ENCODE results near the gene GSTK1. TPM values are rescaled to one million over a fixed set of nuclear protein-coding genes. Genes with fewer than 3 reads are reported as not detected.

The GSTK1 gene
- total RNA-seq, 1 donor = 245 TPM

DNA sequence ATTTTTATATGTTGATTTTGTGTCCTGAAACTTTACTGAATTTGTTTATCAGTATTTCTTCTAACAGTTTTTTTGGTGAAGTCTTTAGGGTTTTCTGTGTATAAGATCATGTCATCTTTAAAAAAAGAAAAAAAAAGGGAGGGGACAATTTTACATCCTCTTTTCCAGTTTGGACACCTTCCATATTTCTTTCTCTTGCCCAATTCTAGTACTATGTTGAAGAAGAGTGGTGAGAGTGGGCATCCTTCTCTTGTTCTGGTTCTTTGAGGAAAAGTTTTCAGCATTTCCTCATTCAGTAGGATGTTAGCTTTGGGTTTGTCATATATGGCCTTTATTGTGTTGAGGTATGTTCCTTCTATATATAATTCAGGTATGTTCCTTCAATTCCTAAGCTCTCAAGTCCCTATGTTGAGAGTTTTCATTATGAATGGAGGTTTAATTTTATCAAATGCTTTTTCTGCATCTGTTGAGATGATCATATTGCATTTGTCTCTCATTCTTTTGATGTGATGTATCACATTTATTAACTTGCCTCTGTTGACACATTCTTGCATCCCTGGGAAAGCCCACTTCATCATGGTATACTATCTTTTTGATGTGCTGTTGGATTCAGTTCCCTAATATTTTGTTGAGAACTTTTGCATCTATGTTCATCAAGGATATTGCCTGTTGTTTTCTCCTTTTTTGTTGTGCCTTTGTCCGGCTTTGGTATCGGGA lies 29.3 kb upstream of the GSTK1 start:
- Histone ChIP-seq H3K4me3 (ENCODE audit: low read length) (no peak overlapping the region), H3K4me1 (ENCODE audit: insufficient read depth, low read length) (peaks cover 32% of the 10 kb centered on the region), H3K9me3 (ENCODE audit: low read depth, low read length) (peaks cover 21% of the 10 kb centered on the region), H3K27me3 (ENCODE audit: insufficient read depth, low read length) (peaks cover 9% of the 10 kb centered on the region)

DNA sequence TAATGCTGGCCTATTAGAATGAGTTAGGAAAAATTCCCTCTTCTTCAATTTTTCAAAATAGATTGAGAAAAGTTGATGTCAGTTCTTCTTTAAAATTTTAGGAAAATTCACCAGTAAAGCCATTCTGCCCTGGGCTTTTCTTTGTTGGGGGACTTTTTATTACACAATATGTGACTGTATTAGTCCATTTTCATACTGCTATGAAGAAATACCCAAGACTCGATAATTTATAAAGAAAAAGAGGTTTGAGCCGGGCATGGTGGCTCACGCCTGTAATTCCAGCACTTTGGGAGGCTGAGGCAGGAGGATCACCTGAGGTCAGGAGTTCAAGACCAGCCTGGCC lies 28.7 kb upstream of the GSTK1 start:
- H3K4me1 ChIP-seq (ENCODE audit: insufficient read depth, low read length) = peaks cover 37% of the 10 kb centered on the region
- peaks cover 9% of the 10 kb centered on the region for H3K27me3 ChIP-seq (ENCODE audit: insufficient read depth, low read length)
- H3K9me3 ChIP-seq (ENCODE audit: low read depth, low read length) = peaks cover 21% of the 10 kb centered on the region
- H3K4me3 ChIP-seq (ENCODE audit: low read length) = no peak overlapping the region

DNA sequence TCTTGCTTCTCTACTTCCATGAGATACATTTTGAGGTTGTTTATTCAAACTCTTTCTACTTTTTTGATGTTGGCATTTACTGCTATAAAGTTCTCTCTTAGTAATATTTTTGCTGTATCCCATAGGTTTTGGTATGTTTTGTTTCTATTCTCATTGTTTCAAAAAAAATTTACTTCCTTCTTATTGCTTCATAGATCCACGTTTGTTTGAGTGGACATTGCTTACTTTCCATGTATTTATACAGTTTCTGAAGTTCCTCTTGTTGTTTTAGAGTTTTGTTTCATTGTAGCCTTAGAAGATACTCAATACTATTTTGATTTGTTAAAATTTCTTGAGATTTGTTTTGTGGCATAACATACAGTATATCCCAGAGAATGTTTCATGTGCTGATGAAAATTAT lies 27.7 kb upstream of the GSTK1 start:
- H3K4me1 ChIP-seq (ENCODE audit: insufficient read depth, low read length) = peaks cover 44% of the 10 kb centered on the region
- peaks cover 21% of the 10 kb centered on the region for H3K9me3 ChIP-seq (ENCODE audit: low read depth, low read length)
- H3K27me3 ChIP-seq (ENCODE audit: insufficient read depth, low read length) = peaks cover 9% of the 10 kb centered on the region
- H3K4me3 ChIP-seq (ENCODE audit: low read length) = no peak overlapping the region

DNA sequence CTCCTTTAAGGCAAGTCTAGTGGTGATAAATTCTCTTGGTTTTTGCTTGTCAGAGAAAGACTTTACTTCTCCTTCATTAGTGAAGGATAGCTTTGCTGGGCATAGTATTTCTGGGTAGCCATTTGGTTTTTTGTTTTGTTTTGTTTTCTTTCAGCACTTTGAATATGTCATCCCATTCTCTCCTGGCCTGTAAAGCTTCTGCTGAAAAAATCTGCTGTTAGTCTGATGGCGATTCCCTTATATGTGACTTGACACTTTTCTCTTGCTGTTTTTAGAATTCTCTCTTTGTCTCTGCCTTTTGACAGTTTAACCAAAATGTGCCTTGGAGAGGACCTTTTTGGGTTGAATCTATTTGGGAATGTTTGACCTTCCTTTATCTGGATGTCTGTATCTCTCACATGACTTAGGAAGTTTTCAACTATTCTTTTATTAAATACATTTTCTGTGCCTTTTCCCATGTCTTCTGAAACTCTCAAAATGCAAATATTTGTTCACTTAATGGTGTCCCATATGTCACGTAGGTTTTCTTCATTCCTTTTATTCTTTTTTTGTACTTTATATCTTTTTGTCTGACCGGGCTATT lies 26.7 kb upstream of the GSTK1 start:
- H3K4me1 ChIP-seq (ENCODE audit: insufficient read depth, low read length) = peaks cover 48% of the 10 kb centered on the region
- peaks cover 21% of the 10 kb centered on the region for H3K9me3 ChIP-seq (ENCODE audit: low read depth, low read length)
- no peak overlapping the region for H3K4me3 ChIP-seq (ENCODE audit: low read length)
- peaks cover 9% of the 10 kb centered on the region for H3K27me3 ChIP-seq (ENCODE audit: insufficient read depth, low read length)

DNA sequence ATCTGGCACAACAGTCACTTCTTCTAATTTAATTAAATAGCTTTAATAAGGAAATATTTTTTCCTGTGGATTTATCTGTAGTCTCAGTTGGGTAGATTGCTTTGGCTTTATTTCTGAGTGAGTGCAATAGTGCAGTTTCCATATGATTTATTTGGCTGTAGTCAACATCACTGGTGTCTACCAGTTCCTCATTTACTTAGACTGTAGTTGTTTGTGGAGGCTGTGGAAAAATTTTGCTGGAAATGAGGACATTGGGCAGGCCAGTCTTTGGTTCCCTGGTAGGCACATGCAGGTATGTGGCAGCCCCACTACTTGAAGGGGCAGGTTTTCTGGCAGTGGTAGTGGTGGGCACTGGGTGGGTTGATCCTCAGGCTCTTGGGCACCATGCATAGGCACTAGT lies 25.9 kb upstream of the GSTK1 start:
- peaks cover 9% of the 10 kb centered on the region for H3K27me3 ChIP-seq (ENCODE audit: insufficient read depth, low read length)
- no peak overlapping the region for H3K4me3 ChIP-seq (ENCODE audit: low read length)
- peaks cover 54% of the 10 kb centered on the region for H3K4me1 ChIP-seq (ENCODE audit: insufficient read depth, low read length)
- peaks cover 21% of the 10 kb centered on the region for H3K9me3 ChIP-seq (ENCODE audit: low read depth, low read length)

DNA sequence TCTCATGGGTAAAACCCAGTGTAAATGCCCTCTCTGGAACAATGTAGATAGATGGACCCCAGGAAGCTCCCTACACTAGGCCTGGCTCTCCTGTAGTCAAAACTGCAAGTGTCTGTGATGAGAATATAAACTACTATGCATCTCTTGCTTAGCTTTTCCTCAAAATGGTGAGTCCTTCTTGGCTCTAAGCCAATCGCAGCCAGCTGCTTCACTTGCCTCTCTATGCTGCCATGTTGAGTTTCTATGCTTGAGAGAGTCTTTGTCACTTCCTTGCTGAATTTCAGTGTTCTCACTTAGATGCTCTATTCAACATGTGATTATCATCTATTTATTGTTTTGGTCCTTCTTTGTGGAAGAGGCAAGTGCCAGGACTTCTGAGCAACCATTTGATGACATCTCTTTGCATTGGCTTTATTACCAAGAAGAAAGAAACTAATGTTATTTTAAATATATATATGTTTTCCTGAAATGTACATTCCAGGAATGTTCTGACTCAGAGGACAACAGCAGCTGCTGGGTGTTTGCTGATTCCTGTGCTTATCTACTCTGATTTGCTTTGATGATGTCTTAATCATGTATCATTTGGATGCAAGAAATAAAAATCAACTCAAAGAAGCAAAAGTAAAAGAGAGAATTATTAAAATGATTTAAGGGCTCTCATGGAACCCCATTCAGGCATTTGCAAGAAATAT lies 24.8 kb upstream of the GSTK1 start:
- Histone ChIP-seq H3K4me1 (ENCODE audit: insufficient read depth, low read length) (peaks cover 55% of the 10 kb centered on the region), H3K27me3 (ENCODE audit: insufficient read depth, low read length) (peaks cover 5% of the 10 kb centered on the region), H3K4me3 (ENCODE audit: low read length) (no peak overlapping the region), H3K9me3 (ENCODE audit: low read depth, low read length) (peaks cover 21% of the 10 kb centered on the region)

DNA sequence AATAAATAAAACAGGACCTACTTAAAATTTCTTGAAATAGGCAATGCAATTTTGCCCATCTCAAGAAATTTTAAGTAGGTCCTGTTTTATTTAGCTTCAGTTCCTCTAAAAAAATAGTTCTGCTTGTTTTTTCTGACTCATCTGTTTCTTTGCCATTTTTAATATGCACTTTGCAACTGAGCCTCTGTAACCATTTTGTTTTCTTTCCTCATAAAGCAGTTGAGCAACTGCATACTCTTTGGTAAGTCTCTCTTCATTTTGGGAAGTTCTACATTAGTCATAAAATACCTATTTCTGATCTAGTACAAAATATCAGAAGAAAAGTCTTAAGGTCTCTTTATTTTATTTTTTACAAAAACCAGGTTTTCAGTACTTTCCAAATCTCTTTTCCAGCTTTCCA lies 23.4 kb upstream of the GSTK1 start:
- H3K27me3 ChIP-seq (ENCODE audit: insufficient read depth, low read length) = no peaks in the 10 kb centered on the region
- H3K9me3 ChIP-seq (ENCODE audit: low read depth, low read length) = peaks cover 21% of the 10 kb centered on the region
- H3K4me3 ChIP-seq (ENCODE audit: low read length) = no peak overlapping the region
- peaks cover 56% of the 10 kb centered on the region for H3K4me1 ChIP-seq (ENCODE audit: insufficient read depth, low read length)

DNA sequence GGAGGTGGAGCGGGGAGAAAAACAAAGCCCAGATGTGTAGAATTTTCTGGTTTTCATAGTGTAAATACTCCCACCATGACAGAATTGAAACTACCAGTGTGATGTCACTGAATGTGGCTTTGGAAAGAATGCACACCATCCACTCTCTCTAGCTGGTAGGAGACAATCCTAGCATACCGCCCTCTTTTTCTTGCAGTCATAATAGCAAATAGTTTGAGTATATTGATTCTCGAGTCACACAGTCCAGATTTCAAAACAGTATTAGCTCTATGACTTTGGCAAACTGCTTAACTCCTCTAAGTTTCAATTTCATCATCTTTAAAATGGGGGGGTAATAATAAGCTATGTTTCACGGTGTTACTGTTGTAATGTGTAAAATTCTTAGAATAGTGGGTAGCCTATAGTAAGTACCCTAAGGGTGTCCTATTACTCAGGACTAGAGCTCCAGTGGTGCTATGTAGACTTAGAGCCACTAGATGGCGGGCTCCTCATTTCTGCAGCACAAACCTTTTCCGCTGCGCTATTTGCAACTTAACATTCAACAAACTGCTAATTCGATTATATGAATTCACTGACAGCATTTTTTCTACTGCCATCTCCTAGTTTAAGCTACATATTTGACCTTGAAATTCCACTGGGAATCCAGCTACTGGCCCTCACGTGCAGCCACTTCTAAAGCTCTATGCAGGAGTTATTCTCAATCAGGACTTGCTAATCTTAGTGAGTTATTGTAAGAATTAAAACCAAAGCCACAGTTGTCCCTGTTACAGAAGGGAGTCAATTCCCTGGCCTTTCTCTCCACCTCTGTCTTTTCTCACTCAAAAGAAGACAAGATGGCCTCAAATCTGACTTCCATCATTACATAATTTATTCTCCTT lies 22.7 kb upstream of the GSTK1 start:
- H3K27me3 ChIP-seq (ENCODE audit: insufficient read depth, low read length) = no peaks in the 10 kb centered on the region
- peaks cover 61% of the 10 kb centered on the region for H3K4me1 ChIP-seq (ENCODE audit: insufficient read depth, low read length)
- H3K9me3 ChIP-seq (ENCODE audit: low read depth, low read length) = peaks cover 18% of the 10 kb centered on the region
- H3K4me3 ChIP-seq (ENCODE audit: low read length) = no peak overlapping the region

DNA sequence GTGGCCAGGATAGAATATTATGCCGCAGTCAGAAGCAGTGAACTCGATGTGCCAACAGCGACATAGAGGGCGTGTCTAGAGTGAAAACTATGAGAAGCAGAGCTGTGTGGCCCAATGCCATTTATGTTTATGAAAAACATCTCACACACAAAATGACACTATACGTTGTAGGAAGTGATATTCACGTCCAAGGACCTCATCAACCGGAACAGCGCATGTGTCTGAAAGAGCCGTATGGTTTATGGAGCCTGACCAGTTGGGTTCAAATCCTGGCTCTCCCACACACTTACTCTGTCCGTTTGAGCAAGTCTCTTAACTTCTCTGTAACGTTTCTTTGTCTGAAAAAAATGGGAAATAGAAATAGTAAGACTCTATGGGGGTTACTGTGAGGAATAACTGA lies 20.9 kb upstream of the GSTK1 start:
- H3K4me3 ChIP-seq (ENCODE audit: low read length) = no peak overlapping the region
- H3K4me1 ChIP-seq (ENCODE audit: insufficient read depth, low read length) = peaks cover 67% of the 10 kb centered on the region
- peaks cover under 1% of the 10 kb centered on the region for H3K9me3 ChIP-seq (ENCODE audit: low read depth, low read length)
- no peaks in the 10 kb centered on the region for H3K27me3 ChIP-seq (ENCODE audit: insufficient read depth, low read length)

DNA sequence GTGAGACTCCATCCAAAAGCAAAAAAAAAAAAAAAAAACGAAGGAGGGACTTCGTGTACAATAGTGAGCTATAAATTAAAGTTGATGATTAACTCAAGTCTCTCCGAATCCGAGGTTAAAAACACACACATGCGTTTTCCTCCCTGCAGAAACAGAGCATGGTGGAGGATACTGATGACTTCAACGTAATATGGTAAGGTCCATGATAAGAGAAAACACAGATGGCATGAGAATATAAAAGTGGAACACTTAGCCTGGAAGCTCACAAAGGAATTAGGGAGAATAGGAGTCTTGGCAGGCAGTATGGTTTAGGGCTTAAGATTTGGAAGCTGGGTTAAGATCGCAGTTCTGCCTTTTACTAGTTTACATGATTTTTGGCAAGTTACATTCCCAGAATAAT lies 20.1 kb upstream of the GSTK1 start:
- Histone ChIP-seq H3K4me1 (ENCODE audit: insufficient read depth, low read length) (peaks cover 60% of the 10 kb centered on the region), H3K4me3 (ENCODE audit: low read length) (no peak overlapping the region), H3K9me3 (ENCODE audit: low read depth, low read length) (no peaks in the 10 kb centered on the region), H3K27me3 (ENCODE audit: insufficient read depth, low read length) (no peaks in the 10 kb centered on the region)

DNA sequence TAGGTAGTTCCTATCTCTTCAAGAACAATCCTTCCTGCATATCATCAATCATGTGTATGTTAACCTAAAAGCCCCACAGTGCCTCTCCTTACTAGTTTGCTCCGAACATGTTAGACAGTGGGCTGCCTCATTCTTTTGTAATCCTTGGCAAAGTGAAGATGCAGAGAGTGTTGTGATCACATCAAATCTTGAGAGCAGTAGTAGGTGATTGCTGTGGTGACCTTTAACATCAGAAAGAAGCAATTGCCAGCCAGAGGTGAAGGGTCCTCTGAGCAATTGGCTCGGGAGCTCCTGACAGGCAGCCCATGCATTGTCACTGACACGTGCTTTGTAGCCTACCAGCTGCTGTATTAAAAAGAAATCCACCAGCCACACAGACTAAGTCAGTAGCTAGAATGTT lies 19.6 kb upstream of the GSTK1 start:
- Histone ChIP-seq H3K4me1 (ENCODE audit: insufficient read depth, low read length) (peaks cover 57% of the 10 kb centered on the region), H3K27me3 (ENCODE audit: insufficient read depth, low read length) (no peaks in the 10 kb centered on the region), H3K4me3 (ENCODE audit: low read length) (no peak overlapping the region), H3K9me3 (ENCODE audit: low read depth, low read length) (no peaks in the 10 kb centered on the region)

DNA sequence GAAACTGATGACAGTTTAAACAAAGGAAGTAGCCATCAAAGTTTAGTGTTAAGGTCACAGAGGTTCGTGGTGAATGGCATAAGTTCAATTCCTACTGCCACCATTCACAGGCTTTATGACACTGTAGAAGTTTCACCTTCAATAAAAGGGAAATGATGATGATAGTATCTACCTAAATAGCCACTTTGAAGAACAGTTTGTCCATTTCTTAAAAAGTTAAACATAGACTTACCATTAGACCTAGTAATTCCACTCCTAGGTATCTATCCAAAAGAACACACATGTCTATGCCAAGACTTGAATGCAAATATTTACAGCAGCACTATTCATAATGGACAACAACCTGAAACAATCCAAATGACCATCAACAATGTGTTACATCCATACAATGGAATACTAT lies 18.9 kb upstream of the GSTK1 start:
- Histone ChIP-seq H3K4me1 (ENCODE audit: insufficient read depth, low read length) (peaks cover 57% of the 10 kb centered on the region), H3K9me3 (ENCODE audit: low read depth, low read length) (no peaks in the 10 kb centered on the region), H3K27me3 (ENCODE audit: insufficient read depth, low read length) (no peaks in the 10 kb centered on the region), H3K4me3 (ENCODE audit: low read length) (no peak overlapping the region)

DNA sequence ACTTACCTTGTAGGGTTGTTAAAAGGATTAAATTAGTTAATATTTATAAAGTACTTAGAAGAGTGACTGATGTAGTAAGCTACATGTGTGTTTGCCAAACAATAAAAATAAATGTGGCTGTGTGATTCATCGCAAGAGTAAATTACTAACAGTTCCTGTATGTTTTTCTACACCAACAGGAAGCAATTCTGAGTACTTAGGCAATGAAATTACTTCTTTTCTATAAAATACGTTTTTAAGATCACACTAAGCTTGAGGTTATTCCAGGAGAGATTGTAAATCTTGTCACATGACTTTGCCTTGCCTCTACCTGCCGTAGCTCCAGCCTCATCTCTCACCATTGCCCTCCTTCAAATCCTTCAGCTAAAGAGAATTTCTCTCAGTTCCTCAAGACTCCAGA lies 18.1 kb upstream of the GSTK1 start:
- Histone ChIP-seq H3K9me3 (ENCODE audit: low read depth, low read length) (no peaks in the 10 kb centered on the region), H3K4me3 (ENCODE audit: low read length) (no peak overlapping the region), H3K4me1 (ENCODE audit: insufficient read depth, low read length) (peaks cover 59% of the 10 kb centered on the region), H3K27me3 (ENCODE audit: insufficient read depth, low read length) (no peaks in the 10 kb centered on the region)

DNA sequence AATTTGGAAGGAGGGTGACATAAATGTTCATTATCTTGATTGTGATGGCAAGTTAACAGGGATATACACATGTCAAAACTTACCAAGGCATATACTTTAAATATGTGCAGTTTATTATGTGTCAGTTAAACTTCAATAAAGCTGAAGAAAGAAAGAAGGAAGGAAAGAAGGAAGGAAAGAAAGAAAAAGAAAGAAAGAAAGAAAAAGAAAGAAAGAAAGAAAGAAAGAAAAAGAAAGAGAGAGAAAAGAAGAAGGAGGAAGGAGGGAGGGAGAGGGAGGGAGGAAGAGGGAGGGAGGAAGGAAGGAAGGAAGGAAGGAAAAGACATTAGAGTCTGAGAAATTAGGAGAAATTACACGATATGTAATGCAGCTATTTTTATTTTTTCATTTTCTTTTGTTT lies 15.9 kb upstream of the GSTK1 start:
- Histone ChIP-seq H3K4me1 (ENCODE audit: insufficient read depth, low read length) (peaks cover 59% of the 10 kb centered on the region), H3K9me3 (ENCODE audit: low read depth, low read length) (no peaks in the 10 kb centered on the region), H3K27me3 (ENCODE audit: insufficient read depth, low read length) (no peaks in the 10 kb centered on the region), H3K4me3 (ENCODE audit: low read length) (no peak overlapping the region)

DNA sequence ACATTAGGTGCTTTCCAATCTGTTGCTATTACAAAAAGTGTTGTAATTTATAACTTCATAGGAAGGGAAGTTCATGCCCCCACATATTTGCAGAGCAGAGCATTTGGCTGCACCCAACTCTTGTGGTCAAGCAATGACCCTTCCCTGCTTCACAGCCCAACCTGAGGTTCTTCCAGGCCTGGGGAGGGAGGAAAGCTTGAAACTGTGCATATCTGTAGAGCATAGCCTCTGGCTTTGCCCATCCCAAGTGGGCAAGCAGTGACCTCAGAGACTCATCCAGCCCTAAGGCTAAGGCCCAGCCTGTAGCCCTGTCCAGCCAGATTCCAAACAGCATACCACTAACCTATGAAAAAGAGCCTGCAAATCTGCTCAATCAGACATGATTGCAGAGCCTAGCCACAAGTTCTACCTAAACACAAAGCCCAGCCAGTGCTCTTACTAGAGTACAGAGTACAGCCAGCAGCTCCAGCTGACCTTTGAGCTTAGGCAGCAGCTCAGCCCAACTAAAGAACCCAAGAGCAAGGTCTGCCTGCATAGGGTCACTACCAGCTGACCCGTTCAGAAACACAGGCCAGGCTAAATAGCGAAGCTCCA lies 14.4 kb upstream of the GSTK1 start:
- Histone ChIP-seq H3K4me1 (ENCODE audit: insufficient read depth, low read length) (peaks cover 54% of the 10 kb centered on the region), H3K9me3 (ENCODE audit: low read depth, low read length) (peaks cover 5% of the 10 kb centered on the region), H3K4me3 (ENCODE audit: low read length) (no peak overlapping the region), H3K27me3 (ENCODE audit: insufficient read depth, low read length) (no peaks in the 10 kb centered on the region)

Measured in mononuclear cell (primary cell).